Stimulated activated naive CD8-positive, alpha-beta T cell treated with anti-CD3 and anti-CD28 coated beads, Interleukin-15, Interleukin-2, amounts not matched to agents 100 ng/mL and 50 ng/mL, for 24 hours (primary cell): ENCODE data around the gene CREB3L2.

Source experiments
- H3K27ac Mint-ChIP-seq: one replicate; pipeline ENCODE4 v1.8.0; 2021; ENCODE audit warnings: mild to moderate bottlenecking, mixed read lengths
- H3K27me3 Mint-ChIP-seq: one replicate; pipeline ENCODE4 v1.8.0; 2021; ENCODE audit warnings: mixed read lengths
- H3K36me3 Mint-ChIP-seq: one replicate; pipeline ENCODE4 v1.8.0; 2021; ENCODE audit warnings: low read depth, mixed read lengths
- H3K4me1 Mint-ChIP-seq: one replicate; pipeline ENCODE4 v1.8.0; 2021; ENCODE audit warnings: low read depth, mixed read lengths
- H3K4me3 Mint-ChIP-seq: one replicate; pipeline ENCODE4 v1.8.0; 2021; ENCODE audit warnings: mild to moderate bottlenecking, mixed read lengths
- H3K9me3 Mint-ChIP-seq: one replicate; pipeline ENCODE4 v1.8.0; 2021; ENCODE audit warnings: mixed read lengths

CREB3L2 gene

GRCh38 chr7:137873979-137874777 lies 127.7 kb downstream of the CREB3L2 start:
- Mint-ChIP-seq H3K27ac (peak overlapping the region; percentile 94), H3K9me3 (no peaks in the 10 kb centered on the region), H3K27me3 (no peaks in the 10 kb centered on the region), H3K36me3 (peaks cover 75% of the 10 kb centered on the region), H3K4me3 (peak overlapping the region; percentile 73), H3K4me1 (peaks cover 44% of the 10 kb centered on the region)

DNA sequence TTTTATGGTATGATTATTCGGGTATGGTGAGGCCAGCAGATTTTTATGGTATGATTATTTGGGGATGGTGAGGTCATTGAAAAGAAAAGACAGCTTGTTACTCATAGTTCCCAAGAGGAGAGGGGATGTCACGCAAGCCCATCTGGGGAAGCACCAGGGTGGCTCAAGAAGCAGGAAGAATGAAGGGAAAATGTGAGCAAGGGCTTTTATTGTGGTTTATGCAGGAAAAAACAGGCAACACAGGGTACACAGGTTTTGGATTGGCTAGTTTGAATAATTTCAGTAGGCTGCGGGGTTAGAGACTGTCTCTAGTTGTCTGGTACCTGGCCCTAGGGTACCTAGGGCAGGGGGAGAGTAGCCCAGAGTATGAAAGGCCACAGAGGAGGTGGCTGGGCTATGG lies 128.4 kb downstream of the CREB3L2 start:
- Mint-ChIP-seq H3K27ac (peak overlapping the region; percentile 94), H3K4me3 (peak overlapping the region; percentile 73), H3K4me1 (peaks cover 41% of the 10 kb centered on the region), H3K27me3 (no peaks in the 10 kb centered on the region), H3K9me3 (no peaks in the 10 kb centered on the region), H3K36me3 (peaks cover 73% of the 10 kb centered on the region)

GRCh38 chr7:137871170-137871915 lies 130.5 kb downstream of the CREB3L2 start:
- no peaks in the 10 kb centered on the region for H3K27me3 Mint-ChIP-seq
- peaks cover 4% of the 10 kb centered on the region for H3K9me3 Mint-ChIP-seq
- H3K27ac Mint-ChIP-seq, result peak overlapping the region; percentile 4
- peaks cover 41% of the 10 kb centered on the region for H3K4me1 Mint-ChIP-seq
- H3K4me3 Mint-ChIP-seq, result no peak overlapping the region
- peaks cover 79% of the 10 kb centered on the region for H3K36me3 Mint-ChIP-seq

DNA sequence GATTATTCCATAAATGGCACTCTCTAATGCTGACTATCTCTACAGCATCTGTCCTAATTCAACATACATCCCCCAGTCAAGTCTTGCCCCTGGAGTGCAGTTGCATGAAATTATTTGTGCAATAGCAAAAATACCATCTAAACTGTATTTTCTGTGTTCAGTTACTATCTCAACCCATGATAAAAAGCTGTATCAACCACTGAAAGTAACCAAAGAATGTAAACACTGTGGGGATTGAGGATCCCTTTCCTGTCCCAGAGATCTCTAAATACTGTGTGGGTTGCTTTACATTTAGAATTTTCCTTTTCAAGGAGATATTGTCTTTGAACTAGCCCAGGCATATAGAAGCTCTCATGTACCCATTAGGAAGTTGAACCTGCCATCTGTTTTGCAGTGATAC lies 131.2 kb downstream of the CREB3L2 start:
- Mint-ChIP-seq H3K4me1 (peaks cover 41% of the 10 kb centered on the region), H3K36me3 (peaks cover 79% of the 10 kb centered on the region), H3K9me3 (peaks cover 6% of the 10 kb centered on the region), H3K27me3 (no peaks in the 10 kb centered on the region), H3K27ac (peak overlapping the region; percentile 78), H3K4me3 (no peak overlapping the region)

- Mint-ChIP-seq H3K36me3 (peaks cover 80% of the 10 kb centered on the region), H3K4me1 (peaks cover 36% of the 10 kb centered on the region), H3K9me3 (peaks cover 11% of the 10 kb centered on the region), H3K27me3 (no peaks in the 10 kb centered on the region), H3K27ac (no peak overlapping the region), H3K4me3 (no peak overlapping the region)
Measured at GRCh38 chr7:137870078-137870477, 131.8 kb downstream of the CREB3L2 start.

GRCh38 chr7:137869260-137869659 lies 132.6 kb downstream of the CREB3L2 start:
- Mint-ChIP-seq H3K36me3 (peaks cover 77% of the 10 kb centered on the region), H3K9me3 (peaks cover 11% of the 10 kb centered on the region), H3K27ac (no peak overlapping the region), H3K4me3 (no peak overlapping the region), H3K4me1 (peaks cover 29% of the 10 kb centered on the region), H3K27me3 (no peaks in the 10 kb centered on the region)

- no peak overlapping the region for H3K4me3 Mint-ChIP-seq
- no peak overlapping the region for H3K27ac Mint-ChIP-seq
- H3K4me1 Mint-ChIP-seq, result peaks cover 10% of the 10 kb centered on the region
- H3K36me3 Mint-ChIP-seq, result peaks cover 62% of the 10 kb centered on the region
- peaks cover 11% of the 10 kb centered on the region for H3K9me3 Mint-ChIP-seq
- no peaks in the 10 kb centered on the region for H3K27me3 Mint-ChIP-seq
Measured at GRCh38 chr7:137867289-137867688, 134.6 kb downstream of the CREB3L2 start.

- Mint-ChIP-seq H3K4me1 (peaks cover 4% of the 10 kb centered on the region), H3K4me3 (no peak overlapping the region), H3K27me3 (no peaks in the 10 kb centered on the region), H3K27ac (no peak overlapping the region), H3K36me3 (peaks cover 57% of the 10 kb centered on the region), H3K9me3 (peaks cover 11% of the 10 kb centered on the region)
Measured at GRCh38 chr7:137865764-137866163, 136.1 kb downstream of the CREB3L2 start.

- Mint-ChIP-seq H3K27me3 (no peaks in the 10 kb centered on the region), H3K4me3 (no peak overlapping the region), H3K9me3 (peaks cover 11% of the 10 kb centered on the region), H3K4me1 (no peaks in the 10 kb centered on the region), H3K36me3 (peaks cover 41% of the 10 kb centered on the region), H3K27ac (no peak overlapping the region)
Measured at GRCh38 chr7:137862964-137863363, 138.9 kb downstream of the CREB3L2 start.

DNA sequence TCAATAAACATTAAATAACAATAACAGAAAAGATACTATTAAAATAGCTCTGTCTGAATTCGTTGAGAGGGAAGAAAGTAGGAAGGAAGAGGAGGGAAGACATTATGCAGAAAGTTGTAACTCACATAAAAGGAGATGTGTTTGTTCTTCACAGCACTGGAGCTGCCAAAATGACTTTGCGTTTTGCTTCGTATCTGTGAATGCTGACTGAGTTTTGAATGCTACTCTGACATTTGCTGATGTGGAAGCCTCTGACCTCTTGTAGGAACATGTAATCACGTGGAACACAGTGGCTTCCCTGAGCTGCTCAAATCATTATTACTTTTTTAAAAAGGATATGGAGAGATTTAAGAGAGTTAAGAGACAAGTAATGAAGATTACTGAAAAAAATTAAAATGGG lies 139.5 kb downstream of the CREB3L2 start:
- peaks cover 35% of the 10 kb centered on the region for H3K36me3 Mint-ChIP-seq
- H3K4me3 Mint-ChIP-seq, result no peak overlapping the region
- H3K4me1 Mint-ChIP-seq, result no peaks in the 10 kb centered on the region
- H3K27me3 Mint-ChIP-seq, result no peaks in the 10 kb centered on the region
- H3K9me3 Mint-ChIP-seq, result peaks cover 11% of the 10 kb centered on the region
- H3K27ac Mint-ChIP-seq, result no peak overlapping the region

DNA sequence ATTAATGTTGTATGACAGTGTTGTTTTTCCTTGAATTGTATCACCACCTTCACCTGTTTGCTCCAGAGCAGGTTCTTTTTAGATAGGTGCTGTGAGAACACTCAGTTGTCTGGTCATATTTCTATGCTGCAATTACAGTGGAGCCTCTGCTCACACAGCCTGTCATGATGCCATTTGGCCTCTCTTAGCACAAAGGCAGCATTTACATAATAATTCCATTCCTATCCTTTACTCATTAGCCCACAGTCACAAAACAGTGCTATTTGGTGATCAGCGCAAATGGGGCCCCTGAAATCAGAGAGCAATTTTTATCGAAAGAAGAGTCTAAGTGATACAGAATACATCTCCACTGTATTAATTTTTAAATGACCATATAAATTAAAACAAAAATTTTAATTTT lies 141.3 kb downstream of the CREB3L2 start:
- no peak overlapping the region for H3K4me3 Mint-ChIP-seq
- no peaks in the 10 kb centered on the region for H3K27me3 Mint-ChIP-seq
- H3K4me1 Mint-ChIP-seq, result no peaks in the 10 kb centered on the region
- H3K27ac Mint-ChIP-seq, result no peak overlapping the region
- H3K36me3 Mint-ChIP-seq, result peaks cover 20% of the 10 kb centered on the region
- H3K9me3 Mint-ChIP-seq, result peaks cover 4% of the 10 kb centered on the region

- Mint-ChIP-seq H3K9me3 (no peaks in the 10 kb centered on the region), H3K36me3 (peaks cover 12% of the 10 kb centered on the region), H3K27me3 (peaks cover 24% of the 10 kb centered on the region), H3K27ac (no peak overlapping the region), H3K4me3 (no peak overlapping the region), H3K4me1 (peaks cover 16% of the 10 kb centered on the region)
Measured at GRCh38 chr7:137853053-137853452, 148.8 kb downstream of the CREB3L2 start.

- Mint-ChIP-seq H3K4me1 (peaks cover 16% of the 10 kb centered on the region), H3K27me3 (peaks cover 30% of the 10 kb centered on the region), H3K4me3 (no peak overlapping the region)
Measured at GRCh38 chr7:137852108-137852507, 149.8 kb downstream of the CREB3L2 start.

GRCh38 chr7:137850972-137851945 lies 150.6 kb downstream of the CREB3L2 start:
- Mint-ChIP-seq H3K4me1 (peaks cover 16% of the 10 kb centered on the region), H3K9me3 (no peaks in the 10 kb centered on the region), H3K27me3 (peaks cover 30% of the 10 kb centered on the region), H3K27ac (no peak overlapping the region), H3K36me3 (peaks cover 12% of the 10 kb centered on the region), H3K4me3 (no peak overlapping the region)

More at GRCh38 chr7:137852108-137852507, 149.8 kb downstream of the CREB3L2 start:
- peaks cover 12% of the 10 kb centered on the region for H3K36me3 Mint-ChIP-seq
- H3K27ac Mint-ChIP-seq, result no peak overlapping the region
- H3K9me3 Mint-ChIP-seq, result no peaks in the 10 kb centered on the region
